ENCODE results near the gene KRT71. TPM values are rescaled to one million over a fixed set of nuclear protein-coding genes. Genes with fewer than 3 reads are reported as not detected.

Gene KRT71
- total RNA-seq, 4 donors from 2014 or later, result not detected

DNA sequence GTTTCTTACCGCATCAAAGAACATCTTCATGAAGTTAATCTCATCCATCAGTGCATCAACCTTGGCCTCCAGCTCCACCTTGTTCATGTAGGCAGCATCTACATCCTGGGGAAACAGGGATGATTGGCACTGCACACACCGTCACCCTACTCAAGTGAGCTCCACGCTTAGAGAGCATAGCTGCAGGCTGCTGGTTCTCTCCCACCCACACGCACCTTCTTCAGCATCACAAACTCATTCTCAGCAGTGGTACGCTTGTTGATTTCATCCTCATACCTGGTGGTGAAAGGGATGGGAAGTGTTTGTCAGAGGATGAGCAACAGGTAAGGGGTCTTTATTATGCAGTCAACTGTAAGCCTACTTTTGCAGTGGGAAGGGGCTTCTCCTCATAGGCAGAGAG lies 35.1 kb downstream of the KRT71 start:
- DNase-seq (ENCODE audit: low spot score) (no peak), ATAC-seq (ENCODE audit: low FRiP score) (no peak)
- TF ChIP-seq, protein P1, sequence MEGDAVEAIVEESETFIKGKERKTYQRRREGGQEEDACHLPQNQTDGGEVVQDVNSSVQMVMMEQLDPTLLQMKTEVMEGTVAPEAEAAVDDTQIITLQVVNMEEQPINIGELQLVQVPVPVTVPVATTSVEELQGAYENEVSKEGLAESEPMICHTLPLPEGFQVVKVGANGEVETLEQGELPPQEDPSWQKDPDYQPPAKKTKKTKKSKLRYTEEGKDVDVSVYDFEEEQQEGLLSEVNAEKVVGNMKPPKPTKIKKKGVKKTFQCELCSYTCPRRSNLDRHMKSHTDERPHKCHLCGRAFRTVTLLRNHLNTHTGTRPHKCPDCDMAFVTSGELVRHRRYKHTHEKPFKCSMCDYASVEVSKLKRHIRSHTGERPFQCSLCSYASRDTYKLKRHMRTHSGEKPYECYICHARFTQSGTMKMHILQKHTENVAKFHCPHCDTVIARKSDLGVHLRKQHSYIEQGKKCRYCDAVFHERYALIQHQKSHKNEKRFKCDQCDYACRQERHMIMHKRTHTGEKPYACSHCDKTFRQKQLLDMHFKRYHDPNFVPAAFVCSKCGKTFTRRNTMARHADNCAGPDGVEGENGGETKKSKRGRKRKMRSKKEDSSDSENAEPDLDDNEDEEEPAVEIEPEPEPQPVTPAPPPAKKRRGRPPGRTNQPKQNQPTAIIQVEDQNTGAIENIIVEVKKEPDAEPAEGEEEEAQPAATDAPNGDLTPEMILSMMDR (IDR thresholded peaks at IDR 0.05), result no peak

DNA sequence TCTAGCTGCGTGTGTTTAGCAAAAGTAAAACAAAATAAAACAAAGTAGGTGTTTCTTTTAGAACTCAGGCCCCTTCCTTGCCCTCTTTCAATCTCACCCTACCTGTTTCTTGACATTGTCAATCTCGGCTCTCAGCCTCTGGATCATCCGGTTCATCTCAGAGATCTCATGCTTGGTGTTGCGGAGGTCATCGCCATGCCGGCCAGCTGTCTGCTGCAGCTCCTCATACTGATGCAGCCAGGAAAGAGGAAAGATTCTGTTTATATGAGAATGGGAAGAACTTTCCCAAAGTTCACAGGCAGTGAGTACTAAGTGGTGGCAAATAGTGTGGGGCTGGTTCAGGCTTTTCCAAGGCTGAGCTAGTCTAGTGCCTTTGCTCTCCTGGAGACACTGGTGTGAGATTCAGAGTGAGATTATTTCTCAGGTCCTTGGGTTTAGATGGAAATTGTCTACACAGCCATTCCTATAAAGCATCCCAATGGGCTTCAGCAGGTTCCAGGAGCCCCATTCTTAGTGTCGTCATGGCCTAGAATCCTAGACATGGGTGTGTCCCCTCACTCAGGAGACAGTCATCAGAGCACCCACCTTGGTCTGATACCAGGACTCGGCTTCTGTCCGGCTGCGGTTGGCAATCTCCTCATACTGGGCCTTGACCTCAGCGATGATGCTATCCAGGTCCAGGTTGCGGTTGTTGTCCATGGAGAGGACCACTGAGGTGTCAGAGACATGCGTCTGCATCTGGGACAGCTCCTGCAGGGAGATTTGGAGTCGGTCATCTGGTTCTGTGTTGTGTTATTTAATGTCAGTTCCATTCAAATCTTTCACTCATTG lies 35.7 kb downstream of the KRT71 start:
- ATAC-seq (ENCODE audit: low FRiP score) (no peak), DNase-seq (ENCODE audit: low spot score) (no peak)

DNA sequence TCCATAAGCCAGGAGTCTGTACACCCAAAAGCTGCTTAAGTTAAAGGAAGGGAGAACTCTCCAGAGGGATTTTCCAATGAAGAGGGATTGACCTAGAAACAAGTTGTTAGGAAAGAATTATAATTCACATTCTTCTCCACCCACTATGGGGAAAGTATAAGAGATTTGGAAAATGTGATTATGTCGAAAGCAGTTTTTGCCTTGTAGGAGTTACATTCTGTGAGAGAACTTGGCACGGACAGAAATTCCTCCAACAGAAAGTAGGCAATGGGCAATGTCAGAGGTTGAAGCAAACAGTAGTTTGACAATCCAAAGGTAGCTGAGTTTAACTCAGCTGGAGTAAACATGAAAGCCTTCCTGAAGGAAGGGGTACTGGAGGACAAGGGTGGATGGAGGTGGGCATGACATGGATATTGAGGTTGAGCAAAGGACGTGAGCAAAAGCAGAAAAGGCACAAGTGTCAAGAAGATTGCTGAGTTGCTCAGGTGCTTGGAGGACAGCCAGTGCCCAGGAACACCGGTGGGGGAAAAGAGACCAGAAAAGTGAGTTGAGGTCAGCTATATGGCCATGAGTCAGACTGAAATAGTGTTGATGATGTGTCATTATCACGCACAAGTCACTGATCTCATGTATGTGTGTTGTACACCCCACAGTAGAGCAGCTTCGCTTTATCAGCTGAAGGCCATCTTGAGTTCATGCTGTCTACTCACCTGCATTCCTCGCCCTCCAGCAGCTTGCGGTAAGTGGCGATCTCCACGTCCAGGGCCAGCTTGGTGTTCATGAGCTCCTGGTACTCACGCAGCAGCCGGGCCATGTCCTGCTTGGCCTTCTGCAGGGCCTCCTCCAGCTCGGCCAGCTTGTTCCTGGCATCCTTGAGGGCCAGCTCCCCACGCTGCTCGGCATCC lies 36.8 kb downstream of the KRT71 start:
- ATAC-seq (ENCODE audit: low FRiP score) (peak; percentile 80), DNase-seq (ENCODE audit: low spot score) (no peak)
- TF ChIP-seq, protein P1 (IDR thresholded peaks at IDR 0.05), result no peak

More for the DNA sequence above, 35.7 kb downstream of the KRT71 start:
- TF ChIP-seq, protein P1 (IDR thresholded peaks at IDR 0.05), result no peak

DNA sequence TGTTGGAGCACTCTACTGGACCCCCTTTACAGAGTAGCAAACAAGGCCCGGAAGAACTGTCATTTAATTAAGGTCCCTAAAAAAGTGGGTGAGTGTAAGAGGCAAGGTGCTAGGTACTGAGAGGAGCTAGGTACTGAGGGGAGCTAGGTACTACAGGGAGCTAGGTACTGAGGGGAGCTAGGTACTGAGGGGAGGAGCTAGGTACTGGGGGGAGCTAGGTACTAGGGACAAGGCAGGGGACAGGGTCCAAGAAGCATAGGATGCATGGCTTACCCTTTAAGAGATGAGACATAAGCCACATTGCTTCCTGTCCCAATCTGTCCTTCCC lies 37.7 kb downstream of the KRT71 start:
- no peak for DNase-seq (ENCODE audit: low spot score)
- TF ChIP-seq, protein P1 (IDR thresholded peaks at IDR 0.05), result no peak
- no peak for ATAC-seq (ENCODE audit: low FRiP score)

DNA sequence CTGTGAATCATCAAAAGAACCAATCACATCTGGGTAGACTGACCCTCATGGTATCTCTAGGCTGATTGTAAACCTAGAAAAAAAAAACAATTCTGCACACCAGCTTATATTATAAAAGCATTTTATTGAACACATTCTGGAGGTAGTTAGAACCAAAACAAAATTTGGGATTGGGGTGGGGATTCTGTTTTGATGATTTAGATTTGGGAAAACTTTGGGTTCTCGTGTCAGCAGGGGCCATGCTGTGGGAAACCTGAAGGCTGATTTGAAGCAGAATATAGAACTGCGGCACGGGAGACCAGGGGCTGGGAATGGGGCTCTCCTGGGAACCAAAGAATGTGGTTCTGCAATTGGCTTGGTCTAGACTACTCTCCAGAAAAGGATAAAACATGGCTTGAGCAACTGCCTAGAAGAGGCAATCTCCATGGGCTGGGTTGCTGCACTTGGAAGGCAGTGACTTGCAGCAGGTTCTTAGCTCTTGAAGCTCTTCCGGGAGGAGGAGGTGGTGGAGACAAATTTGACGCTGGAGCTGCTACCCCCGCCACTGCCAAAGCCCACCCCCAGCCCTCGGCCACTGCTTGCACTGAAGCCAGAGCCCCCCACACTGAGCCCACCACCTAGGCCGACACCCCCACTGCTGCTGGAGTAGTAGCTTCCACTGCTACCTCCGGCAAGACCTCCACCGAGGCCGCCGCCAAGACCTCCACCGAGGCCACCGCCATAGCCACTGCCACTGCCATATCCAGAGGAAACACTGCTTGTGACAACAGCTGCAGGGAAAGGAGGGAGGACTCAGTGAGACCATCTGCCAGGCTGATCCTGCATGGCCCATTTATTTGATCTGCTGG lies 38.2 kb downstream of the KRT71 start:
- DNase-seq (ENCODE audit: low spot score), result no peak
- no peak for ATAC-seq (ENCODE audit: low FRiP score)
- TF ChIP-seq, protein P1 (IDR thresholded peaks at IDR 0.05), result no peak

DNA sequence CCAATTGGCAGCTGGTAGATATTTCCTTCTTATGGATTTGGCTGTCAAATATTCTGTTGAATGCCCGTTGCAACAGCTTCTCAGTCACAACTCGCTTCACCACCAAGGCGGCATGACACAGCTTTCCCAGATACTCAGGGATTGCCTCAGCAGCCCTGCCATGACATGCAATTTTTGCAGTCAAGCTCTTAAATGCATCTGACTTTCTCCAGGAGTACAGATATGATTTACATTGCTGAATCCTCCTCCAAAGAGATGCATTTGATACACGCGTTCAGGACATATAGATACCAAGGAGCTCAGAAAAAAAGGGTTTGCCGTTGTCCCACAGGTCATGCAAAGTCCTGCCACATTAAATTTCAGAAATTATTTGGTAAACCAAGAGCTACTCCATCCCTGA lies 39.2 kb downstream of the KRT71 start:
- DNase-seq (ENCODE audit: low spot score), result no peak
- TF ChIP-seq, protein P1 (IDR thresholded peaks at IDR 0.05), result no peak
- ATAC-seq (ENCODE audit: low FRiP score), result no peak

All from omental fat pad (tissue), 4 donors.